Ovary (tissue), 3 donors: Measurements from ENCODE around the gene ARMC2.

Source experiments
- CTCF ChIP-seq, 3 donors: fragments of 450-650 bp in 2 of 3; fragments of 200-600 bp in 1 of 3; IDR thresholded peaks; one replicate each; pipeline versions ENCODE4 v1.5.1 to v1.8.0; 2016 to 2022; ENCODE audit warnings: antibody characterized with exemption in 3 of 3, mild to moderate bottlenecking in 1 of 3
- EP300 ChIP-seq: sonication (generic); formaldehyde crosslinking; IDR thresholded peaks from one replicate; pipeline ENCODE4 v1.6.1; 2017; ENCODE audit warnings: antibody characterized with exemption
- POLR2A ChIP-seq: fragments of 450-650 bp; IDR thresholded peaks from one replicate; pipeline ENCODE4 v1.6.1; 2017; ENCODE audit warnings: antibody characterized with exemption, mild to moderate bottlenecking, moderate library complexity
- donor health status: DM: no; HTN: no; CAD: no.

GRCh38 chr6:108844135-108844534 lies 4.1 kb upstream of the ARMC2 start:
- TF ChIP-seq POLR2A: no peak
- TF ChIP-seq EP300: no peak
- TF ChIP-seq CTCF (IDR thresholded peaks at IDR 0.05): no peak
